ENCODE data around the gene DDIT3. TPM values are rescaled to one million over a fixed set of nuclear protein-coding genes. Genes with fewer than 3 reads are reported as not detected.

The DDIT3 gene
- total RNA-seq, 1 donor from 2014 or later, result 32.2 TPM

- DNase-seq (ENCODE audit: low spot score), result no peak
Measured at GRCh38 chr12:57547288-57548012, 27.1 kb upstream of the DDIT3 start.

GRCh38 chr12:57546438-57547287 is 26.3 kb upstream of the DDIT3 start, which contains the start of gene DCTN2:
Gene DCTN2 (minus strand): TSS chr12:57547192. CDS start chr12:57547063, 129 bp downstream.
- peak; percentile 97 for DNase-seq (ENCODE audit: low spot score)

- DNase-seq (ENCODE audit: low spot score), result no peak
Measured at GRCh38 chr12:57545809-57546437, 25.6 kb upstream of the DDIT3 start.

GRCh38 chr12:57543581-57543980 is 23.3 kb upstream of the DDIT3 start:
- DNase-seq (ENCODE audit: low spot score), result no peak

GRCh38 chr12:57541717-57542116 is 21.4 kb upstream of the DDIT3 start:
- DNase-seq (ENCODE audit: low spot score), result no peak

GRCh38 chr12:57541001-57541400 is 20.7 kb upstream of the DDIT3 start:
- no peak for DNase-seq (ENCODE audit: low spot score)

GRCh38 chr12:57539134-57539768 is 18.9 kb upstream of the DDIT3 start:
- DNase-seq (ENCODE audit: low spot score), result no peak

GRCh38 chr12:57536597-57536942 is 16.3 kb upstream of the DDIT3 start:
- DNase-seq (ENCODE audit: low spot score), result no peak

GRCh38 chr12:57535764-57536596 is 15.7 kb upstream of the DDIT3 start:
- no peak for DNase-seq (ENCODE audit: low spot score)

GRCh38 chr12:57534991-57535543 is 14.8 kb upstream of the DDIT3 start:
- no peak for DNase-seq (ENCODE audit: low spot score)

GRCh38 chr12:57534250-57534649 is 13.9 kb upstream of the DDIT3 start:
- no peak for DNase-seq (ENCODE audit: low spot score)

- no peak for DNase-seq (ENCODE audit: low spot score)
Measured at GRCh38 chr12:57533108-57533507, 12.8 kb upstream of the DDIT3 start.

- DNase-seq (ENCODE audit: low spot score), result no peak
Measured at GRCh38 chr12:57531836-57532235, 11.5 kb upstream of the DDIT3 start.

GRCh38 chr12:57530396-57531142 is 10.3 kb upstream of the DDIT3 start:
- DNase-seq (ENCODE audit: low spot score), result no peak

GRCh38 chr12:57529831-57530230 is 9.5 kb upstream of the DDIT3 start:
- DNase-seq (ENCODE audit: low spot score), result no peak

- no peak for DNase-seq (ENCODE audit: low spot score)
Measured at GRCh38 chr12:57528831-57529555, 8.7 kb upstream of the DDIT3 start.

GRCh38 chr12:57528176-57528575 is 7.9 kb upstream of the DDIT3 start:
- DNase-seq (ENCODE audit: low spot score), result no peak

GRCh38 chr12:57527184-57527583 is 6.9 kb upstream of the DDIT3 start:
- DNase-seq (ENCODE audit: low spot score), result no peak
